ENCODE data around the gene KRT6C.

KRT6C gene

DNA sequence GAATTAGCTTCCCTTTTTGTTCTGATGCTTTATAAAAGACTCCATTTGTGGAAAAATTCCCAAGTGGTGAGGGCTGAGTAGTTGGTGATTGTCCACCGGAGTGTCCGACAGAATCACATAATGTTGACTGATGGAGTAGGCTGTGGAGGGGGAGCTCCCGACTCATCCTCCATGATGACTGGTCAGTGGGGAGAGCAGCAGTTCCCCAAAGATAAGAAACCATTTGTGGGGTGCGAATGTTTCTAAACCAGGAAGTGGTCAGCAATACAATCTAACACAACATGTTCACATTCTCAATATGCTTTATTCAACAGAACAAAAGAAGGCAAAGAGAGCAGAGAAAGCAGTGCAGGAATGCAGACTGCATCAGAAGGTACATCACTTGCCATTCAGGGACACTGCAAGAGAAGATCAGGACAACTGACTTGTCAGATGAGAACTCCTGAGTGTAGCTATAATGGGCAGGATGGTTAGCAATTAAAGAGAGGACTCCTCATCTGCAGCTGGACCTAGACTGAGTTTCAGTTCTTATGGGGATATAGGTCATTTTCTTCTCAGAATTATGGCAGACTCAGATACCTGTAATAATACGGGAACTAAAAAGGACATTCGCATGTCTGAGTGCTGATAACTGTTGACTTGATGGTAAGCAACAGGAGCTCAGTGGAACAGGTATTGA is 27.1 kb downstream of the KRT6C start:
- in situ Hi-C loops (cut with HindIII; ENCODE audit: low sequenced_read_pairs), result no loop called here
- no peak for DNase-seq (ENCODE audit: low read depth, low spot score)
- no peak overlapping the region for H3K4me3 ChIP-seq (ENCODE audit: low read depth, low read length)
- TF ChIP-seq, protein P1, sequence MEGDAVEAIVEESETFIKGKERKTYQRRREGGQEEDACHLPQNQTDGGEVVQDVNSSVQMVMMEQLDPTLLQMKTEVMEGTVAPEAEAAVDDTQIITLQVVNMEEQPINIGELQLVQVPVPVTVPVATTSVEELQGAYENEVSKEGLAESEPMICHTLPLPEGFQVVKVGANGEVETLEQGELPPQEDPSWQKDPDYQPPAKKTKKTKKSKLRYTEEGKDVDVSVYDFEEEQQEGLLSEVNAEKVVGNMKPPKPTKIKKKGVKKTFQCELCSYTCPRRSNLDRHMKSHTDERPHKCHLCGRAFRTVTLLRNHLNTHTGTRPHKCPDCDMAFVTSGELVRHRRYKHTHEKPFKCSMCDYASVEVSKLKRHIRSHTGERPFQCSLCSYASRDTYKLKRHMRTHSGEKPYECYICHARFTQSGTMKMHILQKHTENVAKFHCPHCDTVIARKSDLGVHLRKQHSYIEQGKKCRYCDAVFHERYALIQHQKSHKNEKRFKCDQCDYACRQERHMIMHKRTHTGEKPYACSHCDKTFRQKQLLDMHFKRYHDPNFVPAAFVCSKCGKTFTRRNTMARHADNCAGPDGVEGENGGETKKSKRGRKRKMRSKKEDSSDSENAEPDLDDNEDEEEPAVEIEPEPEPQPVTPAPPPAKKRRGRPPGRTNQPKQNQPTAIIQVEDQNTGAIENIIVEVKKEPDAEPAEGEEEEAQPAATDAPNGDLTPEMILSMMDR (IDR thresholded peaks at IDR 0.05; ENCODE audit: low read depth, low read length), result no peak

DNA sequence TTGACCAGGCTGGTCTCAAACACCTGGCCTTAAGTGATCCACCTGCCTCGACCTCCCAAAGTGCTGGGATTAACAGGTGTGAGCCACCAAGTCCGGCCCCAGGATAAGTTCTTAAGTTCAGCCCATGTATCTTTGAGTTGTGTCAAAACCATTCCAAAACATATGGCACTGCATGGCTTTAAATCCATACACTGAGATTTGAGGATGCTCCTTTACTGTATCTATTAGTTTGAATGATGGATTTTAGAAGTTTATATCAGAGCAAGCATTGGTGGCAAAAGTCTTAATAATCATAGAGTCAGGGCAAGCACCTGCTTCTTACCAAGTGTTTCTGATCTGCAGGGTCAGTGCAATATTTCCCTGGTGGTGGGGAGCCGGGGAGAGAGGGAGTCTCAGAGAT is 27.7 kb downstream of the KRT6C start:
- no peak for DNase-seq (ENCODE audit: low read depth, low spot score)
- in situ Hi-C loops (cut with HindIII; ENCODE audit: low sequenced_read_pairs), result no loop called here
- TF ChIP-seq, protein P1 (IDR thresholded peaks at IDR 0.05; ENCODE audit: low read depth, low read length), result no peak
- H3K4me3 ChIP-seq (ENCODE audit: low read depth, low read length), result no peak overlapping the region

DNA sequence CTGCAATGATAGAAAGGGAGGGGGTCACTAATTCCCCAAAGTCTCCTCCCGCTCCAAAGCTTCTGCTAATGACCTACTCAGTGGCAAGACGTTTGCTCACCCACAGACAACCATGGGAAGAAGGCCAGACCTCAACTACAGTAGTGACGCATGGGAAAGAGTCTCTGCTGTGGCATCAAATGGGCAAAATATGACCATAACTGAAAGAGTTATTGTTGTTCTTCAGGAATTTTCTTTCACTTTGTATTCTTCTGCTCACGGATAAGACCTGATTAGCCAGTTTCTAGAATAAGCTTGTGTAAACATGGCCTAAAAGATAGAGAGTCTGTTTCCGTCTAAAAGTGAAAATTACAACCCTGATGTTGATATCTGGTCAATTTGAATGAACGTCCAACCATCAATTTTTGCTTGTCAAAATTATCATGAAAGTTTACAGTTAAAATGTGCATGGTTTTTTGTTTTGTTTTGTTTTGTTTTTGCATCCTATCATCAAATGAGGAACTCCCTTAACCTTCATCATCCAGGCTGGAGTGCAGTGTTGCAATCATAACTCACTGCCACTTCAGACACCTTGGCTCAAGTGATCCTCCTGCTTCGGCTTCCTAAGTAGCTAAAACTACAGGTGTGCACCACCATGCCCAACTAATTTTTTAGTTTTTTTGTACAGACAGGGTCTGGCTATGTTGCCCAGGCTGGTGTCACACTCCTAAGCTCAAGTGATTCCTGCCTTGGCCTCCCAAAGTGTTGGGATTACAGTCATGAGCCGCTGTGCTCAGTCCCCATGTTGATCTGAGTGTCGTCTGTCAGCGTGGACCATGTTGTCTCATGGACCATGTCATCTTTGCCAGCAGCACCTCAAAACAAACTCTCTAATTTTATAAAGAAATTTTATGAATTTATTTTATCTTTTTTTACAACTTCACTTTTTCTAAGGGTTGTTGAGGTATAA is 28.7 kb downstream of the KRT6C start:
- H3K4me3 ChIP-seq (ENCODE audit: low read depth, low read length), result no peak overlapping the region
- in situ Hi-C loops (cut with HindIII; ENCODE audit: low sequenced_read_pairs), result no loop called here
- TF ChIP-seq, protein P1 (IDR thresholded peaks at IDR 0.05; ENCODE audit: low read depth, low read length), result no peak
- no peak for DNase-seq (ENCODE audit: low read depth, low spot score)

DNA sequence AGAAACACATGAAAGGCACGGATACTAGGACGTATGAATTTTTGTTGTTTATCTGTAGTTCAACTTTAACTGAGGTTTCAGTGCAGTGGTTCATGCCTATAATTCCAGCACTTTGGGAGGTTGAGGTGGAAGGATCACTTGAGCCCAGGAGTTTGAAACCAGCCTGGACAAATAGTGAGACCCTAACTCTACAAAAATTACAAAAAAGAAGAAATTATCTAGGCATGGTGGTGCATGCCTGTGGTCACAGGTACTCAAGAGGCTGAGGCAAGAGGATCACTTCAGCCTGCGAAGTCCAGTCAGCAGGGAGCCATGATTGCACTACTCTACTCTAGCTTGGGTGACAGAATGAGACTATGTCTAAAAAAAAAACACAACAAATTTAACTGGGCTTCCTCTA is 29.6 kb downstream of the KRT6C start:
- DNase-seq (ENCODE audit: low read depth, low spot score), result no peak
- H3K4me3 ChIP-seq (ENCODE audit: low read depth, low read length), result no peak overlapping the region
- TF ChIP-seq, protein P1 (IDR thresholded peaks at IDR 0.05; ENCODE audit: low read depth, low read length), result no peak
- in situ Hi-C loops (cut with HindIII; ENCODE audit: low sequenced_read_pairs), result no loop called here

DNA sequence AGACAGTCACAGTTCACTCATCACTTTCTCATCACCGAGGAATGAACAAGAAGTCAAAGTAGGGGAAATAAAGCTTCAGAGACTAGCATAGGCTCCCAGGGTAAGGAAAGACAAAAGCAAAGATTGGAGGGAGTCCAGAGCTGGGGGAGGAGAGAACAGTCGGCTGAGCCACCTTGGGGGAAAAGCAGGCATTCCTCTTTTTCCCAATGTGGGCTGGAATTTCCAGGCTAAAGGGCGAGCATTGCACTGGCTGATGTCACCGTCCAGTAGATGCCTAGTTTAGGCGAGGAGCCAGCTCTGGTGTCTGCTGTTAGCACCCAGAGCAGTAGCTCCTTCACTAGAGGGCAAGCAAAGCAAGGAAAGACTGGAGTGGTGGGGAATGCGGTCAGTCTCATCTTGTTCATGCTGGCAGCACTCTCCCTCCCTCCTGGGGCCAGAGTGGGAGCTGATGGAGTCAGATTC is 31.0 kb downstream of the KRT6C start:
- TF ChIP-seq, protein P1 (IDR thresholded peaks at IDR 0.05; ENCODE audit: low read depth, low read length), result peak; percentile 23
- H3K4me3 ChIP-seq (ENCODE audit: low read depth, low read length), result no peak overlapping the region
- in situ Hi-C loops (cut with HindIII; ENCODE audit: low sequenced_read_pairs), result no loop called here
- peak; percentile 67 for DNase-seq (ENCODE audit: low read depth, low spot score)

DNA sequence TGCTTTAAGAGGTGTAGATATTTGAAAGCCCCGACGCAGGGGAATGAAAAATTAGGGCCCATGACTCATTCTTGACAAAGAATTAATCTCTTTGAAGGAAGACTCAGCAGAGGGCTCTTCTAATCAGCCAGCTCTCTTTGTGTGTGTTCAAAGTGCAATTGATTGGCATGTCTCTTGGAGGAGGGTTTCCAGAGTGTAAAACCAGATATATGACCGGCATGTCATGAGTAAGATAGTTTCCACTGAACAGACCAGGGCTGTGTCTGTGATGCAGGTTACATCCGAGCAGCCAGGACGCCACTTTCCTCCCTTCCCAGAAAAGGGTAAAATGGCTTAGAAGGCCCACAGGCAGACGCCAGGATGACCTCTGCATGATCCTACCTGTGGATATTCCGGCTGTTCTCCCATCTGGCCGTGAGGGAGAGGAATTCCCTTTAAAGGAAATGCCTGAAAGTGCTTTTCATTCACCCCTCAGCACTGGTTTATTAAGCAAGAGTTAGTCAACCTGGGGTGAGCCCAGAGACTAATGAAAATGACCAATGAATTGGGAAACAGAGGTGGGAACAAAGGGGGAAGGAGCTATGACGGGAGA is 32.2 kb downstream of the KRT6C start:
- TF ChIP-seq, protein P1 (IDR thresholded peaks at IDR 0.05; ENCODE audit: low read depth, low read length), result no peak
- in situ Hi-C loops (cut with HindIII; ENCODE audit: low sequenced_read_pairs), result no loop called here
- peak; percentile 9 for DNase-seq (ENCODE audit: low read depth, low spot score)
- H3K4me3 ChIP-seq (ENCODE audit: low read depth, low read length), result no peak overlapping the region
